ENCODE results near the gene MYH6.

The MYH6 gene

DNA sequence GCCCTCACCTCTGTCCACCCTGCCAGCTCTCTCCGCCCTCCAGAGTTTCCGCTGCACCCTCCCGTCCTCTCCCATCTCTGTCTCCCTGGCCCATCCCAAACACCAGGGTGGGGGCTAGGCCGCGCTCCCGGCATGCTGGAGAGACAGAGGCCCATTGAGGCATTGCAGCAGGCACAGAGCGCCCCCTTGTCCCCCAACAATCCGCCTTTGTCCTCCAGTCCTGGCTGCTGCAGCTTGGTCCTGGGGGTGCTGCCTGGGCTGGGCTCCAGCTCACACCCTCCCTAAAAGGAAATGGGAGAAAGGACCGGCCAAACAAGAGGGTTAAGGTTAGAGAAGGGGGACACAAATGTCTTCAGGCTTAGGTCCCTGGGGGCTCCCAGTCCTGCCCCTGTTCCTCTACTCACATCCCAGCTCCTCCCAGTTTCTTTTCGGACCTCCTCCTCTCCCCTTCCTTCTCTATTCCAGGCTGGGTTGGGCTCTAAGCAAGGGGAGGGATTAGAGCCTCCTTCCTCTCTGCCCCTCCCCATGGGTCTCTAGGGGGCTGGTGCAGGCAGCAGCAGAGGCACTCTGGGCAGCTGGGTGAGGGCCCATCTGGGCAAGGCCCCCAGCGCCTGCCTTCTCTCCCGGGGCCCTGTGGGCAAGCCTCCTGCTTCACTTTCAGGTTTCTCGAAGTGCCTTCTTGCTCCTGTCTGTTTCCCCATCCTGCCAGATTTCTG lies 31.4 kb downstream of the MYH6 start, which contains the start of gene CMTM5:
TSS of gene CMTM5 (plus strand) at position 565 of the 716 bp plus-strand sequence. CDS start 206 bp downstream, outside the sequence.
- DNase-seq (ENCODE audit: low spot score) = no peak

DNA sequence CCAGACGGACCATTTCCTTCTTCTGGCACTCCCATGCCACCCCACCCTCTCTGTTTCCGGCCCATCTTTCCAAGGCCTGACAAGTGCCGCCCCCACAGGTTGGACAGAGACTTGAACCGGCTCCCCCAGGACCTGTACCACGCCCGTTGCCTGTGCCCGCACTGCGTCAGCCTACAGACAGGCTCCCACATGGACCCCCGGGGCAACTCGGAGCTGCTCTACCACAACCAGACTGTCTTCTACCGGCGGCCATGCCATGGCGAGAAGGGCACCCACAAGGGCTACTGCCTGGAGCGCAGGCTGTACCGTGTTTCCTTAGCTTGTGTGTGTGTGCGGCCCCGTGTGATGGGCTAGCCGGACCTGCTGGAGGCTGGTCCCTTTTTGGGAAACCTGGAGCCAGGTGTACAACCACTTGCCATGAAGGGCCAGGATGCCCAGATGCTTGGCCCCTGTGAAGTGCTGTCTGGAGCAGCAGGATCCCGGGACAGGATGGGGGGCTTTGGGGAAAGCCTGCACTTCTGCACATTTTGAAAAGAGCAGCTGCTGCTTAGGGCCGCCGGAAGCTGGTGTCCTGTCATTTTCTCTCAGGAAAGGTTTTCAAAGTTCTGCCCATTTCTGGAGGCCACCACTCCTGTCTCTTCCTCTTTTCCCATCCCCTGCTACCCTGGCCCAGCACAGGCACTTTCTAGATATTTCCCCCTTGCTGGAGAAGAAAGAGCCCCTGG lies 32.4 kb downstream of the MYH6 start:
- no peak for DNase-seq (ENCODE audit: low spot score)

GRCh38 chr14:23373041-23373440 lies 35.0 kb downstream of the MYH6 start:
- DNase-seq (ENCODE audit: low spot score) = no peak

GRCh38 chr14:23372509-23372908 lies 35.6 kb downstream of the MYH6 start, which contains the start of gene IL25:
TSS of gene IL25 (plus strand) at chr14:23372809.
- DNase-seq (ENCODE audit: low spot score) = no peak

DNA sequence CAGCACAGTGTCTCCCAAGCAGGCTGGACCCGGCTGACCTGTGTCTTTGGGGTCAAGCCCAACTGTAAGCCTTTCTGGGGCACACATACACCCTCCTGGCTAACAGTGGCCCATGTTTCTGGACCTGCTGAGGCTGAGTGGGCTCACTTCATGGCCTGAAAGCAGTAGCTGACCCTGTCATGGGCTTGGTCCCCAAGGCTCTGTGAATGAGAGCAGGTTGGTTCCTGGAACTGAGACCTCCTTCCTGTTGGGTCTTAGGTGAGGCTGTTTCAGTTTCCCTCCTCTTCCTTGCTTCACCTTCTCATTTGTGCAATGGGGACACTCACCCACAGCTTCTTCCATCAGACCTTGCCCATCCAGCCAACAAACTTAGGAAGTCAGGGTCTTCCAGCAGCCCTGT lies 36.2 kb downstream of the MYH6 start:
- DNase-seq (ENCODE audit: low spot score) = no peak

- no peak for DNase-seq (ENCODE audit: low spot score)
Observed at GRCh38 chr14:23370221-23370620, 37.9 kb downstream of the MYH6 start.

GRCh38 chr14:23366426-23366921 lies 41.6 kb downstream of the MYH6 start:
- DNase-seq (ENCODE audit: low spot score) = no peak

GRCh38 chr14:23365732-23366425 lies 42.2 kb downstream of the MYH6 start:
- no peak for DNase-seq (ENCODE audit: low spot score)

DNA sequence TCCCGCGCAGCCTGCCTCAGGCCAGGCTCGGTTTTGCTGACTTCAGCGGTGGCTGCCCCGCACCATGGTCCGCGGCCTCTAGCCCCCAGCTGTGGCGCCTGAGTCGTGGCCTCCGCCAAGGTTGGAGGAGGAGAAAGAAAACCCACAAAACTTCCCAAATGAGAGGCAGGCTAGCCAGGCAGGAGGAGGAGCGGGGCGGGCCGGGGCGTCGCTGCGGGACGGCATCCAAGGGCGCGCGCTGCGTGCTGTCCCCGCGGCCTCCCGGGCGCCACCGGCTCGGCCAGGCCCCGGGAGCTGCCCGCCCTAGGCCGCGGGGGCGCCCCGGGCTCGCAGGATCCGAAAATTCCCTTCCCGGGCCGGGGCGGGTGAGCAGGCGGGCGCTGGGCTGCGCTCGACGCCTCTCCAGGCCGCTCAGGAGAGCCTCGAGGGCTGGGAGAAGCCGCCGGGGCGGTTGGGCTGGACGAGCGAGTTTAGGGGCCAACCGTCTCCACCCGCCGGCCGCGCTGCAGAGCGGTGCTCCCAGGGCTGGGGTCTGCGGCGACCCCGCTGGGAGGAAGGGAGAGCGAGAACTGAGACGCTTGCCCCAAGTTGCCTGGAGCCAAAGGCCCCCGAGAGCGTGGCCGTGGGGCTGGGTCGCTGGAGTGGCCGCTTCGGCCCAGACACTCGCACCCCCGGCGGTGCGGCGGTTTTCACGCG lies 42.9 kb downstream of the MYH6 start, which contains the start of gene EFS:
TSS of gene EFS (minus strand) at position 137 of the 696 bp plus-strand sequence. CDS start 147 bp downstream, outside the sequence.
- no peak for DNase-seq (ENCODE audit: low spot score)

DNA sequence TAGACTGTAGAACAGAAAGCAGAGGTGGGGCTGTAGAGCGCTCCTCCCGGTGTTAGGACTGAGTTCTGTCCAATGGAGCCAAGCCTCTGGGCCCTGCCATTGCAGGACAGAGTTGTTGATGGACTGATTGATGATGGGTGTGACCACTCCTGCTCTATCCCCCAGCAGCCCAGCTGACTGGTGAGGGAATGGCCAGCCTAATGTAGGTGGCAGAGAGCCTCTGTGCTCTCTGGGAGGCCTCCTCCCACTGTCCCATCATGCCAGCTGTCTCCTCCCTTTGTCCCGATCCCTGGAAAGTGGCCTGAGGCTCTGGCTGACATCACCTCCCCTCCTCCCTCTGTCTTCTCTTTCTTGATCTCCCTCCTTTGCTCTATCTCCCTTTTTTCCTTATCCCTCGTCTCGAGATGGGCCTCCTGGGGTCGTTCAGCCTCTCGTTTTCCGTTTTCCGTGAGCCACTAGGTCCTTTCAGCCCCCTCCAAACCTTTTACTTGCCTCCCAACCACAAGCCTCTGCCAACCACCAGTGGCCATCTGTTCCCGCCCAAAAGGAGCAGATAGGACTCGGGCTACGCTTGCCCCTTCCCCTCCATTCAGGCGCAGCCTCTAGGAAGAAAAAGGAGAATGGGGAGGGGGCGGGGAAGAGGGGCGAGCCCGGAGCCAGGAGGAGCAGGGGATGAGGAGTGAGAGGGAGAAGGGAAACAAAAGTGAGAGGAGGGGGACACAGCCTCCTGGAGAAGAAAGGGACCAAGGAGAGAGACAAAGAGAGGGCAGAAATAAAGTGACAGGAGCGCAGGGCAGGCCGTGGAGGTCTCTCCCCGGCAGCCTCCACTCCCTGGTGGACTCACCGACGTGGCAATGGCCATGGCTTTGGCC lies 43.7 kb downstream of the MYH6 start:
- no peak for DNase-seq (ENCODE audit: low spot score)

DNA sequence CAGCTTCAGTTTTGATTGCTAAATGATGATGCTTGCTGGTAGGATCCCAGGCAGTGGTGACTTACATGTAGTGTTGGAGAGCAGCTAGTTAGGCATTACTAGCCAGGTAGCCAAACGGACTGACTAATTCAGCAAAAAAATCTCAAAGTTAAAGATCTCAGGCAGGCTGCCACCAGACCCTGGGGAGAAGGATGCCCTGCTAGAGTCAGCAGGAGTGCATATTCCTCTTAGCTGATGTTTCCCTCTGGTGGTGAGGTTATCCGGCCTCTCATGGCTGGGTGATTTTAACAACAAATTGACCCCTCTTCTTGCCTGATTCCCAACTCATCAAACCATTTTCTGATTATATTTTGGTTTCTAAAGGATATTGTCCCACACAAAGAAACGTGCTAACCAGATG lies 45.9 kb downstream of the MYH6 start:
- no peak for DNase-seq (ENCODE audit: low spot score)

GRCh38 chr14:23361763-23362162 lies 46.3 kb downstream of the MYH6 start:
- DNase-seq (ENCODE audit: low spot score) = no peak

DNA sequence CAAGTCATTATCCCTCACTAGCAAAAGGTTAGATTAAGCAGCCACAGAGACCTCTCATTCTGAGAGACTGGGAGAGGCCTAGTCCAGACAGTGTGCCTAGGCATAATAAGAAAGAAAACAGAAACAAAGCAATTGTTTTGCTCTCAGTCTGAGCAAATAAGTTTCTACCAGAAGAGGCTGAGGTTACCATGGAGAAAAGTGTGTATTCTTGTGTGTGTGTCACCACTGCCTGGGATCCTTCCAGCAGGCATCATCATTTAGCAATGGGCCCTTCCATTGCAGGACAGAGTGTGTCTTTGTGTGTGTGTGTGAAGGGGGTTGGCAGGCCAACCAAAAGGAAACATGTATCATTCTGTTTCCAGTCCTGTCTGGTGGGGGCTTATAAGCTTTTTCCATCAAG lies 46.8 kb downstream of the MYH6 start:
- no peak for DNase-seq (ENCODE audit: low spot score)

DNA sequence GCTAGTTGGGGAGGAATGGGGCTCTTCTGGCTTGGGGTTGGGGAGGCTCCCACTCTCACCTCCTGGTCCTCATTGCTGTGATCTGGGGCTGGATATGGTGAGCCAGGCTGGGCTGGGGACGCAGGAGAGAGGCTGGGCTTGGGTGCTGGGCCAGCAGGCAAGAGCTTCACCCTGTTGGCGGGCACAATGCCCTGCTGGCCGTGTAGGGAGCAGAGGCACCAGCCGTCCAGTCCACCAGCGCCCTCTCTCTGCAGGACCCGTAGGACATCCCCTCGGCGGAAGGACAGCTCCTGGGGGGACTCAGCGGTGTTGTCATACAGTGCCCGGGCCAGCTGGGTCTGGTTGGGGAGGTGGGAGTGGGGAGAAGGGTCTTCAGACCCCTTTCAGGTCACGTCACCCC lies 47.6 kb downstream of the MYH6 start:
- DNase-seq (ENCODE audit: low spot score) = no peak

DNA sequence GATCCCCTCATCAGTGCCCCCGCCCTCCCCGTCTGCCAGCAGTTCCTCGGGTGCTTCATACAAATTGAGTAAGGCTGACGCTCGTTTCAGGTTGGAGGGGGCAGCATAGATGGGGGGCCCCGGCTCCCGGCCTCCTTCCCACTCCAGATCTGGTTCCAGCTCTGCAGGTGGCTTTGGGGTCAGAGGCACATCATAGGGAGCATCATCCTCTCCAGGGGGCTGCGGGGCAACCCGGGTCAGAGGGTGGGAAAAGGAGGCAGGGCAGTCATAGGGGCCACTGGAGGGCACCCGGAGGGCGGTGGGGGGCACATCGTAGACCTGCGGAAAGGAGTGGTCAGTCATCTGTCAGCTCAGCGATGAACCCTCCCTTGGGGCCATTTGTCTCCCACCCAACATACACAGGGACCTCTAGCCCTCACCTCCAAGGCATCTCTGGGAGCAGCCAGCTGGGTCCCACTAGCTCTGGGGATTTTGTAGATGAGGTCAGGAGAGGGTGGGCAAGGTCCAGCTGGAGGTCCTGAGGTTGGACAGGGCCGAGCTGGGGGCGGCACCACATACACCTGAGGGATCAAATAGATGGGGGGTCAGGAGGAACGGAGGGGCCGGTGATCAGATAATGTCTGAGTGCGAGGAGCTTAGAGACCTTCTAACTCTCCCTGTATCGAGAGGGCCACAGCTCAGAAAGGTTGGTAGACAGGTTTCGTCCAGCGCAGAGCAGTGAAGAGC lies 48.2 kb downstream of the MYH6 start:
- no peak for DNase-seq (ENCODE audit: low spot score)

GRCh38 chr14:23359167-23359626 lies 48.9 kb downstream of the MYH6 start:
- no peak for DNase-seq (ENCODE audit: low spot score)

- no peak for DNase-seq (ENCODE audit: low spot score)
Observed at GRCh38 chr14:23358553-23359166, 49.4 kb downstream of the MYH6 start.

- DNase-seq (ENCODE audit: low spot score) = no peak
Observed at GRCh38 chr14:23358042-23358441, 50.0 kb downstream of the MYH6 start.

DNA sequence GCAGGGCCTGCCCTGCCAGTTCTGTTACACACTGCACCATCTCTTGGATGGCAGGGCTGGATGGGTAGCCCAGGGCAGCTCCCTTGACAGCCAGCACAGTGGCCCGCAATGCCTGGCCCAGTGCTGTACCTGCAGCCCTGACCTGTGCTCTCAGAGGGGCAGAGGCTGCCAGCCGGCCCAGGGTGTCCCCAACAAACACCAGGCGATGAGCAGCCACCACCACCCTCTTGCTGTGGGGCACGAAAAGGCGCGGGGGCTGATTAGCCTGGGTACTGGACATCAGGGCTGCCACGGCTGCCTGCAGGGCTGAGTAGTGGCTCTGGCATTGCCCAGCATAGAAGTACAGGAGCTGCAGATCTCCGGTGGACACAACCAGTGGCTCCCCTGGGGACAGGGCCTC lies 50.8 kb downstream of the MYH6 start:
- no peak for DNase-seq (ENCODE audit: low spot score)

DNA sequence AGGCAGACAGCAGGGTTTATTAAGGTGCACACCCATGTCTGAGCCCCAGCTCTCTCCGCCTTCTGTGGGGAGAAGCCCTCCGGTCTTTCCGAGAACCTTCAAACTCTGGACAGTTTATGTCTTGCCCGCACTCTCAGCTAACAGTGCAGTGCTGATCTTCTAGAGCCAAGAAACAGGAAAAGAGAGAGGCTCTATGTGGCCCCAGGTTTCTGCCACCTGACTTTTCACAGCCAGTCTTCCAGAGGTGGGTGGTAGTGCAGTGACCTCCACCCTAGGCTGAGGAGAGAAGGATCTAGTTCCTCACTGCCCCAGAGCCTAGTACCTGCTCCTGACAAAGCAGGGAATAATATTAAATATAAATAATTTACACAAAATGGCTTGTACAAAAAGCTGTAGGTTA lies 51.4 kb downstream of the MYH6 start:
- no peak for DNase-seq (ENCODE audit: low spot score)

All from HuH-7.5 (cell line).